HL-60 (cell line): Measurements from ENCODE around the gene REG1A.

Source experiments
- DNase-seq, 2 experiments: peaks; one replicate each; pipeline ENCODE4 v3.0.0-alpha.2; 2010 to 2020; ENCODE audit warnings: low read depth in 1 of 2, low spot score in 1 of 2
- H3K27ac ChIP-seq: fragments of 250-450 bp; sonication (Bioruptor Pico); replicated peaks from 2 replicates; pipeline ENCODE4 v1.5.1; 2020; ENCODE audit warnings: mild to moderate bottlenecking, moderate library complexity
- H3K27me3 ChIP-seq: fragments of 250-450 bp; sonication (Bioruptor Pico); 2 replicates; pipeline ENCODE4 v1.5.1; 2021; ENCODE audit warnings: mild to moderate bottlenecking, moderate library complexity; ENCODE audit not compliant: insufficient read depth, poor library complexity, severe bottlenecking
- H3K4me3 ChIP-seq: replicated peaks from 2 replicates; pipeline ENCODE4 v1.5.1; 2011; ENCODE audit warnings: mild to moderate bottlenecking, control low read depth, low read length; ENCODE audit not compliant: insufficient read depth
- GABPA ChIP-seq: IDR thresholded peaks from 2 replicates; pipeline ENCODE4 v1.6.1; 2012; ENCODE audit warnings: low read depth
- POLR2AphosphoS5 ChIP-seq: IDR thresholded peaks from 2 replicates; pipeline ENCODE4 v1.6.1; 2012; ENCODE audit warnings: low read depth
- SPI1 ChIP-seq: IDR thresholded peaks from 2 replicates; pipeline ENCODE4 v1.6.1; 2012; ENCODE audit warnings: low read depth, mild to moderate bottlenecking, borderline replicate concordance
- TF ChIP-seq, protein P1 (sequence below): IDR thresholded peaks from one replicate; pipeline ENCODE4 v1.5.1; 2011; ENCODE audit warnings: low read length, control low read depth, inconsistent platforms; ENCODE audit not compliant: insufficient read depth
- TF ChIP-seq, protein P2 (sequence below): IDR thresholded peaks from 2 replicates; pipeline ENCODE4 v1.6.1; 2012; ENCODE audit warnings: low read depth; ENCODE audit not compliant: insufficient replicate concordance

Gene REG1A

DNA sequence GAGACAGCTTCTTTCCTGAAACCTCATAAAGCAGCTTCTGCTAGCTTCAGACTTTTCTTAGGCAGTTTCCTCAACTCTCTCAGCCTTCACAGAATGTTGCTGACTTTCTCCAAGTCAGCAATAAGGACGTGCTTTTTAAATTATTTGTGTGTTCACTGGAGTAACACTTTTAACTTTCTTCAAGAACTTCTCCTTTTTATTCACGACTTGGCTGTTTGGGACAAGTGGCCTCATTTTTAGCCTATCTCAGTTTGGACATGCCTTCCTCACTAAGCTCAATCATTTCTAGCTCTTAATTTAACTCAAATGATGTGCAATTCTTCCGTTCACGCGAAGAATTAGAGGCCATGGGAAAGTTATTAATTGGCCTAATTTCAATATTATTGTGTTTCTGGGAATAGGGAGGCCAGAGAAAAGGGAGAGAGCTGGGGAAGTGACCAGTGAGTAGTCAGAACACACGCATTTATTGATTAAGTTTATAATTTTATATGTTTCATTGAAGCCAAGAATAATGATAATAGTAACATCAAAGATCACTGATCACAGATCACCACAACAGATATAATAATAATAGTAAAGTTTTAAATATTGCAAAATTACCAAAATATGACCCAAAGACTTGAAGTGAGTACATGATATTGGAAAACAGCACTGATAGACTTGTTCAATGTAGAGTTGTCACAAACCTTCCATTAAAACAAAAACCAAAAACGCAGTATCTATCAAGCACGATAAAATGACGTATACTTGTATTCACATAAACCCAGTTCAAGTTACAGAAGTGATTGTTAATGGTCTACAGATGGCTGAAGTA, 4.8 kb downstream of the REG1A start:
- DNase-seq = no peak
- no peaks in the 10 kb centered on the region for H3K27me3 ChIP-seq
- TF ChIP-seq POLR2AphosphoS5 = no peak
- no peak for TF ChIP-seq SPI1
- TF ChIP-seq, protein P1, sequence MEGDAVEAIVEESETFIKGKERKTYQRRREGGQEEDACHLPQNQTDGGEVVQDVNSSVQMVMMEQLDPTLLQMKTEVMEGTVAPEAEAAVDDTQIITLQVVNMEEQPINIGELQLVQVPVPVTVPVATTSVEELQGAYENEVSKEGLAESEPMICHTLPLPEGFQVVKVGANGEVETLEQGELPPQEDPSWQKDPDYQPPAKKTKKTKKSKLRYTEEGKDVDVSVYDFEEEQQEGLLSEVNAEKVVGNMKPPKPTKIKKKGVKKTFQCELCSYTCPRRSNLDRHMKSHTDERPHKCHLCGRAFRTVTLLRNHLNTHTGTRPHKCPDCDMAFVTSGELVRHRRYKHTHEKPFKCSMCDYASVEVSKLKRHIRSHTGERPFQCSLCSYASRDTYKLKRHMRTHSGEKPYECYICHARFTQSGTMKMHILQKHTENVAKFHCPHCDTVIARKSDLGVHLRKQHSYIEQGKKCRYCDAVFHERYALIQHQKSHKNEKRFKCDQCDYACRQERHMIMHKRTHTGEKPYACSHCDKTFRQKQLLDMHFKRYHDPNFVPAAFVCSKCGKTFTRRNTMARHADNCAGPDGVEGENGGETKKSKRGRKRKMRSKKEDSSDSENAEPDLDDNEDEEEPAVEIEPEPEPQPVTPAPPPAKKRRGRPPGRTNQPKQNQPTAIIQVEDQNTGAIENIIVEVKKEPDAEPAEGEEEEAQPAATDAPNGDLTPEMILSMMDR = no peak
- TF ChIP-seq, protein P2, sequence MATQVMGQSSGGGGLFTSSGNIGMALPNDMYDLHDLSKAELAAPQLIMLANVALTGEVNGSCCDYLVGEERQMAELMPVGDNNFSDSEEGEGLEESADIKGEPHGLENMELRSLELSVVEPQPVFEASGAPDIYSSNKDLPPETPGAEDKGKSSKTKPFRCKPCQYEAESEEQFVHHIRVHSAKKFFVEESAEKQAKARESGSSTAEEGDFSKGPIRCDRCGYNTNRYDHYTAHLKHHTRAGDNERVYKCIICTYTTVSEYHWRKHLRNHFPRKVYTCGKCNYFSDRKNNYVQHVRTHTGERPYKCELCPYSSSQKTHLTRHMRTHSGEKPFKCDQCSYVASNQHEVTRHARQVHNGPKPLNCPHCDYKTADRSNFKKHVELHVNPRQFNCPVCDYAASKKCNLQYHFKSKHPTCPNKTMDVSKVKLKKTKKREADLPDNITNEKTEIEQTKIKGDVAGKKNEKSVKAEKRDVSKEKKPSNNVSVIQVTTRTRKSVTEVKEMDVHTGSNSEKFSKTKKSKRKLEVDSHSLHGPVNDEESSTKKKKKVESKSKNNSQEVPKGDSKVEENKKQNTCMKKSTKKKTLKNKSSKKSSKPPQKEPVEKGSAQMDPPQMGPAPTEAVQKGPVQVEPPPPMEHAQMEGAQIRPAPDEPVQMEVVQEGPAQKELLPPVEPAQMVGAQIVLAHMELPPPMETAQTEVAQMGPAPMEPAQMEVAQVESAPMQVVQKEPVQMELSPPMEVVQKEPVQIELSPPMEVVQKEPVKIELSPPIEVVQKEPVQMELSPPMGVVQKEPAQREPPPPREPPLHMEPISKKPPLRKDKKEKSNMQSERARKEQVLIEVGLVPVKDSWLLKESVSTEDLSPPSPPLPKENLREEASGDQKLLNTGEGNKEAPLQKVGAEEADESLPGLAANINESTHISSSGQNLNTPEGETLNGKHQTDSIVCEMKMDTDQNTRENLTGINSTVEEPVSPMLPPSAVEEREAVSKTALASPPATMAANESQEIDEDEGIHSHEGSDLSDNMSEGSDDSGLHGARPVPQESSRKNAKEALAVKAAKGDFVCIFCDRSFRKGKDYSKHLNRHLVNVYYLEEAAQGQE = no peak
- no peak for TF ChIP-seq GABPA
- no peak overlapping the region for H3K27ac ChIP-seq
- no peak overlapping the region for H3K4me3 ChIP-seq

DNA sequence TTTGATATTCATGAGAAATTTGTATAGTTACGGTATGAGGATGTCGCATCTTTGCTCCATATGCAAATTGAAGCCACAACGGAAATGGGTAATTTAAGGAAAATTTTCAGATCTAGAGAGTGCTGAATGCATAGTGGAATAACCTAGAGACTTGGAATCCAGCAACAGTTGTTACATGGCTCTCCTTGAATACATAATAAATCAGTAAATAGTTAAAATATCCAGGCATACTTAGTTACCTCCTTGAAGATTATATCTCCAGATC, 5.4 kb downstream of the REG1A start:
- Histone ChIP-seq H3K27ac (no peak overlapping the region), H3K27me3 (no peaks in the 10 kb centered on the region), H3K4me3 (no peak overlapping the region)
- TF ChIP-seq, protein P1 = no peak
- TF ChIP-seq GABPA (no peak), POLR2AphosphoS5 (no peak), SPI1 (no peak)
- TF ChIP-seq, protein P2 = no peak
- no peak for DNase-seq

DNA sequence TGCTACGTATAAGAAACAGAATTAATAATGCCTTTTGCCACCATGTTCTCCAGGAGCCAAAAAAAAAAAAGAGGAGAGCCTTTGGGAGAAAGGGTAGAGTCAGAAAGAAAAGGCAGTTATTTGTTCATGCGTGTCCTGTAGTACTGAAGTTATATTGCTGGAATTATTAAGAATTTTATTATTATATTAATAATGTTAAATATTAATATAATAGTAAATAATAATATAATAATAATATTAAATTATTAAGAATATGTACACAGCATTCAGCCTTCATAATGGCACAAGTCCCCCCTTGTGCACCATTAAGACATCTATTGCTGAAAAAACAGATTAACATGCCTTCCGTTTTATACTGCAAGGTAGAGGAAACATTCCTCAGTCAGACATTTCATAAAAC, 8.1 kb downstream of the REG1A start:
- DNase-seq = no peak
- H3K27me3 ChIP-seq = no peaks in the 10 kb centered on the region

More for the DNA sequence above, 8.1 kb downstream of the REG1A start:
- TF ChIP-seq, protein P2 = no peak
- TF ChIP-seq, protein P1 = no peak
- TF ChIP-seq SPI1 = no peak
- TF ChIP-seq GABPA = no peak
- no peak for TF ChIP-seq POLR2AphosphoS5
- Histone ChIP-seq H3K27ac (no peak overlapping the region), H3K4me3 (no peak overlapping the region)
